IMR-90 (cell line): ENCODE data around the gene ACHE.

Experiments used
- CEBPB ChIP-seq: IDR thresholded peaks from 2 replicates; pipeline ENCODE4 v1.6.1; 2012; ENCODE audit warnings: low read depth, low read length, improper control_type of control experiment
- CHD1 ChIP-seq: IDR thresholded peaks from 2 replicates; pipeline ENCODE4 v1.6.1; 2012; ENCODE audit warnings: low read depth, low read length, improper control_type of control experiment
- MAFK ChIP-seq: IDR thresholded peaks from 2 replicates; pipeline ENCODE4 v1.6.1; 2012; ENCODE audit warnings: low read depth, low read length, improper control_type of control experiment
- MXI1 ChIP-seq: IDR thresholded peaks from 2 replicates; pipeline ENCODE4 v1.6.1; 2012; ENCODE audit warnings: low read depth, mild to moderate bottlenecking, low read length, moderate library complexity, borderline replicate concordance
- NFE2L2 ChIP-seq: fragments of 150-350 bp; IDR thresholded peaks from 2 replicates; pipeline ENCODE4 v1.6.1; 2016; ENCODE audit warnings: low read depth, mild to moderate bottlenecking, low read length
- POLR2A ChIP-seq: IDR thresholded peaks from 2 replicates; pipeline ENCODE4 v1.6.1; 2012; ENCODE audit warnings: mild to moderate bottlenecking, low read depth, low read length
- RCOR1 ChIP-seq: IDR thresholded peaks from 2 replicates; pipeline ENCODE4 v1.6.1; 2012; ENCODE audit warnings: mild to moderate bottlenecking, low read length, improper control_type of control experiment; ENCODE audit not compliant: insufficient replicate concordance
- SMC3 ChIP-seq: fragments of 150-350 bp; IDR thresholded peaks from 2 replicates; pipeline ENCODE4 v1.6.1; 2016; ENCODE audit warnings: low read depth, mild to moderate bottlenecking, antibody characterized with exemption, low read length, moderate library complexity
- TF ChIP-seq, protein P1 (sequence below): conservative IDR thresholded peaks from 2 replicates; pipeline ENCODE4 v1.5.1; 2012; ENCODE audit warnings: mild to moderate bottlenecking, low read depth, low read length, improper control_type of control experiment
- TF ChIP-seq, protein P2 (sequence below): fragments of 150-350 bp; IDR thresholded peaks from 2 replicates; pipeline ENCODE4 v1.6.1; 2016; ENCODE audit warnings: low read depth, mild to moderate bottlenecking, low read length, moderate library complexity, borderline replicate concordance
- TF ChIP-seq, protein P3 (sequence below): fragments of 150-350 bp; IDR thresholded peaks from 2 replicates; pipeline ENCODE4 v1.6.1; 2017; ENCODE audit warnings: mild to moderate bottlenecking, antibody characterized with exemption, low read length, low read depth

- TF ChIP-seq, protein P1, sequence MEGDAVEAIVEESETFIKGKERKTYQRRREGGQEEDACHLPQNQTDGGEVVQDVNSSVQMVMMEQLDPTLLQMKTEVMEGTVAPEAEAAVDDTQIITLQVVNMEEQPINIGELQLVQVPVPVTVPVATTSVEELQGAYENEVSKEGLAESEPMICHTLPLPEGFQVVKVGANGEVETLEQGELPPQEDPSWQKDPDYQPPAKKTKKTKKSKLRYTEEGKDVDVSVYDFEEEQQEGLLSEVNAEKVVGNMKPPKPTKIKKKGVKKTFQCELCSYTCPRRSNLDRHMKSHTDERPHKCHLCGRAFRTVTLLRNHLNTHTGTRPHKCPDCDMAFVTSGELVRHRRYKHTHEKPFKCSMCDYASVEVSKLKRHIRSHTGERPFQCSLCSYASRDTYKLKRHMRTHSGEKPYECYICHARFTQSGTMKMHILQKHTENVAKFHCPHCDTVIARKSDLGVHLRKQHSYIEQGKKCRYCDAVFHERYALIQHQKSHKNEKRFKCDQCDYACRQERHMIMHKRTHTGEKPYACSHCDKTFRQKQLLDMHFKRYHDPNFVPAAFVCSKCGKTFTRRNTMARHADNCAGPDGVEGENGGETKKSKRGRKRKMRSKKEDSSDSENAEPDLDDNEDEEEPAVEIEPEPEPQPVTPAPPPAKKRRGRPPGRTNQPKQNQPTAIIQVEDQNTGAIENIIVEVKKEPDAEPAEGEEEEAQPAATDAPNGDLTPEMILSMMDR: no peak
- TF ChIP-seq, protein P2, sequence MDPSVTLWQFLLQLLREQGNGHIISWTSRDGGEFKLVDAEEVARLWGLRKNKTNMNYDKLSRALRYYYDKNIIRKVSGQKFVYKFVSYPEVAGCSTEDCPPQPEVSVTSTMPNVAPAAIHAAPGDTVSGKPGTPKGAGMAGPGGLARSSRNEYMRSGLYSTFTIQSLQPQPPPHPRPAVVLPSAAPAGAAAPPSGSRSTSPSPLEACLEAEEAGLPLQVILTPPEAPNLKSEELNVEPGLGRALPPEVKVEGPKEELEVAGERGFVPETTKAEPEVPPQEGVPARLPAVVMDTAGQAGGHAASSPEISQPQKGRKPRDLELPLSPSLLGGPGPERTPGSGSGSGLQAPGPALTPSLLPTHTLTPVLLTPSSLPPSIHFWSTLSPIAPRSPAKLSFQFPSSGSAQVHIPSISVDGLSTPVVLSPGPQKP: no peak
- TF ChIP-seq, protein P3, sequence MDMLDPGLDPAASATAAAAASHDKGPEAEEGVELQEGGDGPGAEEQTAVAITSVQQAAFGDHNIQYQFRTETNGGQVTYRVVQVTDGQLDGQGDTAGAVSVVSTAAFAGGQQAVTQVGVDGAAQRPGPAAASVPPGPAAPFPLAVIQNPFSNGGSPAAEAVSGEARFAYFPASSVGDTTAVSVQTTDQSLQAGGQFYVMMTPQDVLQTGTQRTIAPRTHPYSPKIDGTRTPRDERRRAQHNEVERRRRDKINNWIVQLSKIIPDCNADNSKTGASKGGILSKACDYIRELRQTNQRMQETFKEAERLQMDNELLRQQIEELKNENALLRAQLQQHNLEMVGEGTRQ: no peak
- no peak for TF ChIP-seq CEBPB
- TF ChIP-seq RCOR1: no peak
- TF ChIP-seq POLR2A: no peak
- TF ChIP-seq NFE2L2: no peak
- no peak for TF ChIP-seq CHD1
- TF ChIP-seq MXI1: no peak
- TF ChIP-seq SMC3: no peak
- TF ChIP-seq MAFK: no peak
Observed at GRCh38 chr7:100878013-100878412, 17.7 kb downstream of the ACHE start.
